Mammary epithelial cell (primary cell): ENCODE results near the gene ANKRD36.
"Not testable (repeated sequence)": the region's sequence is repeated elsewhere in the genome, so short reads cannot be mapped to it uniquely, and the experiment has no call there.

Experiments
- EZH2 ChIP-seq: IDR thresholded peaks from 2 replicates; pipeline ENCODE4 v1.6.1; 2012; ENCODE audit warnings: low read length, inconsistent platforms, borderline replicate concordance
- TF ChIP-seq, protein P1 (sequence below), 2 donors: IDR thresholded peaks in 1 of 2; conservative IDR thresholded peaks in 1 of 2; 2 replicates each; pipeline ENCODE4 v1.5.1; 2011 to 2012; ENCODE audit warnings: inconsistent platforms in 2 of 2, low read length in 2 of 2, mild to moderate bottlenecking in 2 of 2, control low read depth in 1 of 2, low read depth in 1 of 2; ENCODE audit not compliant: insufficient read depth in 1 of 2; ENCODE audit errors: extremely low read depth in 1 of 2

DNA sequence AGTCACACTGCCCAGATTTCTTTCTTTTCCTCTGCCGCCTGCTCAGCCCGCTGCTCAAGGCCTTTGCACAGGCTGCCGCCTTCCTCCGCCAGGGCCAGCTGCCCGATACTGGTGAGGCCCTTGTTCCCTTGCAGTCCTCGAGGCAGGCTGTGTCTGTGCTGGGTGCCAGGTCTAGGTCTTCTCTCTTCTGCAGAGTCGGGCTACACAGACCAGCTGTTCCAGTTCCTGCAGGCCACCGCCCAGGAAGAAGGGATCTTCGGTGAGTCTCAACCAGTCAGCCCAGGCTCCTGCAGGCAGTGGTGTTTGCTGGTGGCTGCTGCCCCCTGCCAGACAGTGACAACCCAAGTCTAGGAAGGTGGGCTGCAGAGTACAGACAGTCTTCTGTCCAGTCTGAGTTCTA, 30.7 kb upstream of the ANKRD36 start:
- TF ChIP-seq, protein P1, sequence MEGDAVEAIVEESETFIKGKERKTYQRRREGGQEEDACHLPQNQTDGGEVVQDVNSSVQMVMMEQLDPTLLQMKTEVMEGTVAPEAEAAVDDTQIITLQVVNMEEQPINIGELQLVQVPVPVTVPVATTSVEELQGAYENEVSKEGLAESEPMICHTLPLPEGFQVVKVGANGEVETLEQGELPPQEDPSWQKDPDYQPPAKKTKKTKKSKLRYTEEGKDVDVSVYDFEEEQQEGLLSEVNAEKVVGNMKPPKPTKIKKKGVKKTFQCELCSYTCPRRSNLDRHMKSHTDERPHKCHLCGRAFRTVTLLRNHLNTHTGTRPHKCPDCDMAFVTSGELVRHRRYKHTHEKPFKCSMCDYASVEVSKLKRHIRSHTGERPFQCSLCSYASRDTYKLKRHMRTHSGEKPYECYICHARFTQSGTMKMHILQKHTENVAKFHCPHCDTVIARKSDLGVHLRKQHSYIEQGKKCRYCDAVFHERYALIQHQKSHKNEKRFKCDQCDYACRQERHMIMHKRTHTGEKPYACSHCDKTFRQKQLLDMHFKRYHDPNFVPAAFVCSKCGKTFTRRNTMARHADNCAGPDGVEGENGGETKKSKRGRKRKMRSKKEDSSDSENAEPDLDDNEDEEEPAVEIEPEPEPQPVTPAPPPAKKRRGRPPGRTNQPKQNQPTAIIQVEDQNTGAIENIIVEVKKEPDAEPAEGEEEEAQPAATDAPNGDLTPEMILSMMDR (conservative IDR thresholded peaks at IDR 0.05 in 1 of 2, IDR thresholded peaks at IDR 0.05 in 1 of 2; ENCODE audit: extremely low read depth in 1 of 2, insufficient read depth in 1 of 2, low read depth in 1 of 2, low read length in 2 of 2) = not testable (repeated sequence)
- TF ChIP-seq EZH2 = not testable (repeated sequence)
